ENCODE measurements around the gene PHAF1. TPM values are rescaled to one million over a fixed set of nuclear protein-coding genes. Genes with fewer than 3 reads are reported as not detected.
A peak's percentile ranks its signal among the peaks of the same experiment; 100 is the strongest.

Gene PHAF1
- polyA plus RNA-seq, 1 donor, result 14.3 TPM

- H3K4me3 ChIP-seq (ENCODE audit: low read length), result peak overlapping the region; percentile 10
- peaks cover 88% of the 10 kb centered on the region for H3K27me3 ChIP-seq (ENCODE audit: control insufficient read depth, insufficient read depth, low read length)
- peak in 1 of 2 donors; percentile 66 for DNase-seq
- WGBS (ENCODE audit: insufficient coverage, low lambda C conversion rate), result no CpG with 5 or more reads among the region's 99 CpGs
- peaks cover 23% of the 10 kb centered on the region for H3K9me3 ChIP-seq (ENCODE audit: control insufficient read depth, low read depth, low read length)
- no peak overlapping the region for H3K27ac ChIP-seq (ENCODE audit: low read length)
- peaks cover 45% of the 10 kb centered on the region for H3K4me1 ChIP-seq (ENCODE audit: control insufficient read depth, insufficient read depth, low read length)
- H3K36me3 ChIP-seq (ENCODE audit: control insufficient read depth, insufficient read depth, low read length), result no peaks in the 10 kb centered on the region
These were observed 53.6 kb downstream of the PHAF1 start for GRCh38 chr16:67163164-67163998.

GRCh38 chr16:67163999-67164558 is 54.3 kb downstream of the PHAF1 start:
- WGBS (ENCODE audit: insufficient coverage, low lambda C conversion rate), result no CpG with 5 or more reads among the region's 34 CpGs
- H3K27me3 ChIP-seq (ENCODE audit: control insufficient read depth, insufficient read depth, low read length), result peaks cover 91% of the 10 kb centered on the region
- peaks cover 23% of the 10 kb centered on the region for H3K9me3 ChIP-seq (ENCODE audit: control insufficient read depth, low read depth, low read length)
- no peaks in the 10 kb centered on the region for H3K36me3 ChIP-seq (ENCODE audit: control insufficient read depth, insufficient read depth, low read length)
- no peak overlapping the region for H3K27ac ChIP-seq (ENCODE audit: low read length)
- H3K4me1 ChIP-seq (ENCODE audit: control insufficient read depth, insufficient read depth, low read length), result peaks cover 43% of the 10 kb centered on the region
- H3K4me3 ChIP-seq (ENCODE audit: low read length), result peak overlapping the region; percentile 10
- no peak for DNase-seq

DNA sequence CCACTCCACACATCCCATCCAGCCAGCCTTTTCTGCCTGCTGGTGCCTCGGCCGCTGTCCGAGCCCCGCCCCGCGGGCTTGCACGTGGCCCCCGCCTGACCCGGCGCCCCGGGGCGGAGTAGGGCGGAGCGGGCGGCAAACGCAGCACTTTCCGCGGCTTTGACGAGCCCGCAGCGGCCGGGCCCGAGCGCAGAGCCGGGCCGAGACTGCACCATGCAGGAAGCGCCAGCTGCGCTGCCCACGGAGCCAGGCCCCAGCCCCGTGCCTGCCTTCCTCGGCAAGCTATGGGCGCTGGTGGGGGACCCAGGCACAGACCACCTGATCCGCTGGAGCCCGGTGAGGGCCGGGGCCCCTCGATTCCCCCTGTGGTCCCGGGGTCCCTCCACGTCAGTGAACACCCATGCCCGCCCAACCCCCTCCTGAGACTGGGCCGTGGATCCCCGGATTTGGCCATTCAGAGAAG is 54.9 kb downstream of the PHAF1 start, which contains the start of gene HSF4:
Gene HSF4, plus strand, starts transcription at position 147 of the 463 bp plus-strand sequence. Its CDS starts 67 bp downstream, at position 214.
- peak in 1 of 2 donors; percentile 64 for DNase-seq
- H3K4me1 ChIP-seq (ENCODE audit: control insufficient read depth, insufficient read depth, low read length), result peaks cover 45% of the 10 kb centered on the region
- no peak within 1 kb of the TSS for H3K27ac ChIP-seq (ENCODE audit: low read length)
- WGBS (ENCODE audit: insufficient coverage, low lambda C conversion rate), result no CpG with 5 or more reads among the region's 41 CpGs
- H3K36me3 ChIP-seq (ENCODE audit: control insufficient read depth, insufficient read depth, low read length), result no peaks in the 10 kb centered on the region
- peaks cover 23% of the 10 kb centered on the region for H3K9me3 ChIP-seq (ENCODE audit: control insufficient read depth, low read depth, low read length)
- H3K27me3 ChIP-seq (ENCODE audit: control insufficient read depth, insufficient read depth, low read length), result peaks cover 91% of the 10 kb centered on the region
- peak within 1 kb of the TSS; percentile 10 for H3K4me3 ChIP-seq (ENCODE audit: low read length)

DNA sequence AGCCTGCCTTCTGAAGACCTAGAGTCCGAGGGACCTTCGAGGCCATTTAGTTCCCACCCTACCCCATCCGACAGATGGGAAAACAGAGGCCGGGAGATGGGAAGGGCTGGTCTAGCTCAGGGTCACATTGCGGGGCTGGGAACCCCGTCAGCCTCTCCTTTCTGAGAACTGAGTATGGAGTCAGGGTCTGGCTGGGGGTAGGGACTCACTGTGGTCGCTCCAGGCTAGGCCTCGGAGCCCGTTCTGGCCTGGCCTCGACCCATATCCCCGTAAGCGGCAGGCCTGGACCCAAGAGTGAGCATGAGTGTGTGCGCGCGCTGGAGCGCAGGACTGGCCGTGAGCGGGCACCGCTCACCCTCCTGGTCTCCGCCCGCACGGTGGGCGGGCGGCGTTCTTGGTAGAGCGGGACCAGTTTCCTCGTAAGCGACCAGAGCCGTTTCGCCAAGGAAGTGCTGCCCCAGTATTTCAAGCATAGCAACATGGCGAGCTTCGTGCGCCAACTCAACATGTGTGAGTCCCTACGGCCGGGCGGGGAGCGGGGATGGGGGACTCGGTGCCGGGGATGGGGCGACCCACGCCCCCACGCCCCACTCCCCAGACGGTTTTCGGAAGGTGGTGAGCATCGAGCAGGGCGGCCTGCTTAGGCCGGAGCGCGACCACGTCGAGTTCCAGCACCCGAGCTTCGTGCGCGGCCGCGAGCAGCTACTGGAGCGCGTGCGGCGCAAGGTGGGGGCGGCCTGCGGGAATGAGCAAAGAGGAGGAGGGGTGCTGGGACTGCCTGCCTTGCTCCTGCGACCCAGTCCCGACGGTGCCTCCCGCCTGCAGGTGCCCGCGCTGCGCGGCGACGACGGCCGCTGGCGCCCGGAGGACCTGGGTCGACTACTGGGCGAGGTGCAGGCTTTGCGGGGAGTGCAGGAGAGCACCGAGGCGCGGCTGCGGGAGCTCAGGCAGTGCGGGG is 55.7 kb downstream of the PHAF1 start:
- Histone ChIP-seq H3K27me3 (ENCODE audit: control insufficient read depth, insufficient read depth, low read length) (peaks cover 94% of the 10 kb centered on the region), H3K4me1 (ENCODE audit: control insufficient read depth, insufficient read depth, low read length) (peaks cover 51% of the 10 kb centered on the region), H3K36me3 (ENCODE audit: control insufficient read depth, insufficient read depth, low read length) (no peaks in the 10 kb centered on the region), H3K9me3 (ENCODE audit: control insufficient read depth, low read depth, low read length) (peaks cover 23% of the 10 kb centered on the region), H3K27ac (ENCODE audit: low read length) (no peak overlapping the region), H3K4me3 (ENCODE audit: low read length) (no peak overlapping the region)
- peak in 1 of 2 donors; percentile 46 for DNase-seq
- WGBS (ENCODE audit: insufficient coverage, low lambda C conversion rate), result no CpG with 5 or more reads among the region's 85 CpGs

DNA sequence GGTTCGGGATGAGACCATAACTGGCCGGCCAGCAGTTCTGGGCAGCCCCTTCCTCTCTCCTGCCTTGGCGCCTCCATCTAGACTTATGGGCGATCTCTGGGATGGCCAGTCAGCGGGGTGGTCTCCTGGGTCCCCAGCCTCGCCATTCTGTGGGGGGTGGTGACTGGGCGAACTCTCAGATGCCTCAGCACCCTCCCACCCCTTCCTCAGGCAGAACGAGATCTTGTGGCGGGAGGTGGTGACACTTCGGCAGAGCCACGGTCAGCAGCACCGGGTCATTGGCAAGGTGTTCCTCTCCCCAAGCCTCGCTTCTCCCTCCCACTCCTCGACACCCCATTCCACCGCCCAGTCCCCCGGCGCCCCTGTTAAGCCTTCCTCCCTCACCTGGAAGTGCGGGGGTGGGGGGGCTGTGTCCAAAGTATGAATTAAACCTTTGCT is 56.4 kb downstream of the PHAF1 start:
- no peaks in the 10 kb centered on the region for H3K36me3 ChIP-seq (ENCODE audit: control insufficient read depth, insufficient read depth, low read length)
- peaks cover 23% of the 10 kb centered on the region for H3K9me3 ChIP-seq (ENCODE audit: control insufficient read depth, low read depth, low read length)
- peaks cover 49% of the 10 kb centered on the region for H3K4me1 ChIP-seq (ENCODE audit: control insufficient read depth, insufficient read depth, low read length)
- no CpG with 5 or more reads among the region's 18 CpGs for WGBS (ENCODE audit: insufficient coverage, low lambda C conversion rate)
- no peak for DNase-seq
- peaks cover 97% of the 10 kb centered on the region for H3K27me3 ChIP-seq (ENCODE audit: control insufficient read depth, insufficient read depth, low read length)
- H3K4me3 ChIP-seq (ENCODE audit: low read length), result no peak overlapping the region
- no peak overlapping the region for H3K27ac ChIP-seq (ENCODE audit: low read length)

DNA sequence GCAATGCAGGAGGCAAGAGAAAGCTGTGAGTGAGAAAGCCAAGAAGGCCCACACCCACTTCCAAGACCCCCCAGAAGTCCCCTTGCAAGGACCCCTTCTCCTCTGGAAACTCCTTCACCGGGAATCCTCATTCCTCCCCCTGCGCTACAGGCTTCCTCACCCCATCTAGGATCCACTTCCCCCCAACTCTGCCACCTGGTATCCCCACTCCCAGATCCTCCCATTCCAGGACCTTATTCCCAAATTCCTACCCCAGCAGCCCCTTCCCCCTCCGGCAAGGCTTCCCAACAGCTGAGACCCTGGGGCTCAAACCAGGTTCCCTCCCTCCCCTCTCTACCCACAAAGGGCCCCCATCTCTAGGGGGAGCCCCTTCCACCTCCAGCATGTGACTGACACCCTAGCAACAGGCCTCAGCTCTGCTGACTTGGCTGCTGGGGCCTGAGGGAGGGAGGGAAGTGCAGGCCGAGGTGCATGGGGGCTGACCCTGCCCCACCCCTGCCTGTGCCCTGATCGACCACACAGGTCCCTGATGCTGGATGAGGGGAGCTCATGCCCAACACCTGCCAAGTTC is 56.9 kb downstream of the PHAF1 start:
- 33% methylated on average over 1 of the region's 5 CpGs for WGBS (ENCODE audit: insufficient coverage, low lambda C conversion rate)

DNA sequence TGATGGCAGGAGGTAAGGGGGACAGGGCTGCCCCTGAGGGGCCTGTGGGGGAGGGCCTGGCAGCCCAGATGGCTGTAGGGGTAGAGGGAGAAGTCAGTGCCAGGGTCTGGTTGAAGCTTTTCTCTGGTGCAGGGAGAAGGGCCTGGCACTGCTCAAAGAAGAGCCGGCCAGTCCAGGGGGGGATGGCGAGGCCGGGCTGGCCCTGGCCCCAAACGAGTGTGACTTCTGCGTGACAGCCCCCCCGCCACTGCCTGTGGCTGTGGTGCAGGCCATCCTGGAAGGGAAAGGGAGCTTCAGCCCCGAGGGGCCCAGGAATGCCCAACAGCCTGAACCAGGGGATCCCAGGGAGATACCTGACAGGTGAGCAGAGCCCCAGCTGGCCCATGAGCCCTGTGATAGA is 57.8 kb downstream of the PHAF1 start:
- Histone ChIP-seq H3K4me1 (ENCODE audit: control insufficient read depth, insufficient read depth, low read length) (peaks cover 41% of the 10 kb centered on the region), H3K27ac (ENCODE audit: low read length) (no peak overlapping the region), H3K27me3 (ENCODE audit: control insufficient read depth, insufficient read depth, low read length) (peaks cover 97% of the 10 kb centered on the region), H3K4me3 (ENCODE audit: low read length) (no peak overlapping the region), H3K36me3 (ENCODE audit: control insufficient read depth, insufficient read depth, low read length) (no peaks in the 10 kb centered on the region), H3K9me3 (ENCODE audit: control insufficient read depth, low read depth, low read length) (peaks cover 19% of the 10 kb centered on the region)
- no peak for DNase-seq
- WGBS (ENCODE audit: insufficient coverage, low lambda C conversion rate), result no CpG with 5 or more reads among the region's 7 CpGs

More for the DNA sequence above, 56.9 kb downstream of the PHAF1 start:
- H3K4me3 ChIP-seq (ENCODE audit: low read length), result no peak overlapping the region
- peaks cover 21% of the 10 kb centered on the region for H3K9me3 ChIP-seq (ENCODE audit: control insufficient read depth, low read depth, low read length)
- H3K36me3 ChIP-seq (ENCODE audit: control insufficient read depth, insufficient read depth, low read length), result no peaks in the 10 kb centered on the region
- H3K27ac ChIP-seq (ENCODE audit: low read length), result no peak overlapping the region
- H3K4me1 ChIP-seq (ENCODE audit: control insufficient read depth, insufficient read depth, low read length), result peaks cover 43% of the 10 kb centered on the region
- peaks cover 97% of the 10 kb centered on the region for H3K27me3 ChIP-seq (ENCODE audit: control insufficient read depth, insufficient read depth, low read length)
- peak in 1 of 2 donors; percentile 36 for DNase-seq

GRCh38 chr16:67169011-67169451 is 59.3 kb downstream of the PHAF1 start:
- H3K4me3 ChIP-seq (ENCODE audit: low read length), result no peak overlapping the region
- peaks cover 37% of the 10 kb centered on the region for H3K4me1 ChIP-seq (ENCODE audit: control insufficient read depth, insufficient read depth, low read length)
- no peaks in the 10 kb centered on the region for H3K36me3 ChIP-seq (ENCODE audit: control insufficient read depth, insufficient read depth, low read length)
- no peak for DNase-seq
- peaks cover 8% of the 10 kb centered on the region for H3K9me3 ChIP-seq (ENCODE audit: control insufficient read depth, low read depth, low read length)
- H3K27me3 ChIP-seq (ENCODE audit: control insufficient read depth, insufficient read depth, low read length), result peaks cover 97% of the 10 kb centered on the region
- WGBS (ENCODE audit: insufficient coverage, low lambda C conversion rate), result no CpG with 5 or more reads among the region's 9 CpGs
- H3K27ac ChIP-seq (ENCODE audit: low read length), result no peak overlapping the region

- Histone ChIP-seq H3K4me1 (ENCODE audit: control insufficient read depth, insufficient read depth, low read length) (peaks cover 37% of the 10 kb centered on the region), H3K27ac (ENCODE audit: low read length) (no peak overlapping the region), H3K9me3 (ENCODE audit: control insufficient read depth, low read depth, low read length) (peaks cover 10% of the 10 kb centered on the region), H3K4me3 (ENCODE audit: low read length) (peak overlapping the region; percentile 29), H3K27me3 (ENCODE audit: control insufficient read depth, insufficient read depth, low read length) (peaks cover 99% of the 10 kb centered on the region), H3K36me3 (ENCODE audit: control insufficient read depth, insufficient read depth, low read length) (no peaks in the 10 kb centered on the region)
- WGBS (ENCODE audit: insufficient coverage, low lambda C conversion rate), result no CpG with 5 or more reads among the region's 24 CpGs
- DNase-seq, result no peak
These were observed 60.0 kb downstream of the PHAF1 start for GRCh38 chr16:67169642-67170167.
